Stomach (tissue), 9 donors: ENCODE data around the gene TSPAN14. TPM values are rescaled to one million over a fixed set of nuclear protein-coding genes. Genes with fewer than 3 reads are reported as not detected.

Experiments
- DNase-seq, 2 donors: peaks; one replicate each; pipeline versions ENCODE4 v3.0.0 to v3.0.0-alpha.2; 2013 to 2019
- H3K27ac ChIP-seq, 5 donors: fragments of 200-600 bp in 4 of 5; sonication (generic) in 4 of 5; one replicate each; pipeline ENCODE4 v1.5.1; 2013 to 2019; ENCODE audit warnings: mild to moderate bottlenecking in 1 of 5, moderate library complexity in 1 of 5
- H3K27me3 ChIP-seq, 3 donors: fragments of 200-600 bp; sonication (generic); one replicate each; pipeline ENCODE4 v1.5.1; 2017 to 2019; ENCODE audit warnings: mixed run types in 1 of 3
- H3K36me3 ChIP-seq, 4 donors: fragments of 200-600 bp; sonication (generic); 1 replicate in 3 of 4; 2 replicates in 1 of 4; pipeline ENCODE4 v1.5.1; 2016 to 2019
- H3K4me1 ChIP-seq, 4 donors: fragments of 200-600 bp; sonication (generic); one replicate each; pipeline ENCODE4 v1.5.1; 2016 to 2019
- H3K4me3 ChIP-seq, 4 donors: fragments of 200-600 bp; sonication (generic) in 3 of 4; one replicate each; pipeline ENCODE4 v1.5.1; 2016 to 2019; ENCODE audit warnings: mild to moderate bottlenecking in 1 of 4
- H3K9me3 ChIP-seq, 4 donors: fragments of 200-600 bp; sonication (generic); one replicate each; pipeline ENCODE4 v1.5.1; 2016 to 2019
- CTCF ChIP-seq, 7 experiments: fragments of 450-650 bp in 4 of 7; fragments of 200-600 bp in 3 of 7; sonication (generic) in 3 of 7; IDR thresholded peaks; one replicate each; pipeline ENCODE4 v1.5.1; 2016 to 2019; ENCODE audit warnings: antibody characterized with exemption in 7 of 7, control low read depth in 2 of 7, mild to moderate bottlenecking in 1 of 7
- EP300 ChIP-seq: sonication (generic); formaldehyde crosslinking; IDR thresholded peaks from one replicate; pipeline ENCODE4 v1.6.1; 2017; ENCODE audit warnings: antibody characterized with exemption
- POLR2A ChIP-seq, 4 donors: fragments of 450-650 bp; IDR thresholded peaks; one replicate each; pipeline ENCODE4 v1.6.1; 2016; ENCODE audit warnings: antibody characterized with exemption in 4 of 4, control low read depth in 2 of 4, mild to moderate bottlenecking in 1 of 4, moderate library complexity in 1 of 4
- POLR2AphosphoS5 ChIP-seq, 3 donors: sonication (generic); formaldehyde crosslinking; IDR thresholded peaks; one replicate each; pipeline ENCODE4 v1.6.1; 2016; ENCODE audit warnings: antibody characterized with exemption in 3 of 3
- WGBS, 5 donors: extraction: QIAGEN DNeasy Blood & Tissue Kit in 3 of 5; methylation state at CpG; one replicate each; pipeline versions ENCODE4 v1.1.5 to v1.1.7; 2013 to 2018; 5-methylcytosine and 5-hydroxymethylcytosine counted together
- intact Hi-C: fragments of 100-400 bp; cut with DNase I; formaldehyde crosslinking; loops from one replicate; pipeline ENCODE4 v1.15.1; 2023; ENCODE audit warnings: low total_unique reads
- polyA plus RNA-seq, 3 donors: library from polyadenylated mRNA; stranded (reverse); fragments of 200-250 nt; gene quantifications; one replicate each; pipeline ENCODE4 v1.2.3, GENCODE V29; 2013
- total RNA-seq, 5 donors: library from RNA; depleted of rRNA; stranded (reverse); fragments of >200 nt; gene quantifications; one replicate each; pipeline versions ENCODE4 v1.1.0 to v1.2.3, GENCODE V29; 2014 to 2016
- donor health status: healthy with polysubstance abuse.
- donor health status: Bipolar disorder and iron deficiency.
- donor health status: healthy.

Gene TSPAN14
- total and polyA plus RNA-seq, 8 donors: 7.0 to 82.6 (median 30.5) TPM

- no peaks in the 10 kb centered on the region for H3K27me3 ChIP-seq
- peak overlapping the region; percentile 77 to 91 (median 85) for H3K27ac ChIP-seq
- 20 to 26% (median 25%) methylated on average over 7 to 9 of the region's 9 CpGs for WGBS, 5 donors
- peak overlapping the region in 3 of 4 donors; percentile 12 to 38 (median 19) for H3K4me3 ChIP-seq
- no peaks in the 10 kb centered on the region for H3K36me3 ChIP-seq
- peaks cover 85 to 96% (median 93%) of the 10 kb centered on the region in 4 donors for H3K4me1 ChIP-seq
- peak; percentile 75 to 78 for DNase-seq
- no peaks in the 10 kb centered on the region for H3K9me3 ChIP-seq
- no peak for TF ChIP-seq EP300
- TF ChIP-seq POLR2AphosphoS5 (IDR thresholded peaks at IDR 0.05): peak in 1 of 3 donors; percentile 22
- intact Hi-C loops: no loop called here
Measured at GRCh38 chr10:80459047-80459865, 5.1 kb downstream of the TSPAN14 start.

GRCh38 chr10:80460399-80461207 lies 6.5 kb downstream of the TSPAN14 start:
- Histone ChIP-seq H3K36me3 (no peaks in the 10 kb centered on the region), H3K9me3 (no peaks in the 10 kb centered on the region), H3K27me3 (no peaks in the 10 kb centered on the region), H3K4me3 (peak overlapping the region in 1 of 4 donors; percentile 13), H3K4me1 (peaks cover 95 to 100% (median 100%) of the 10 kb centered on the region in 4 donors), H3K27ac (peak overlapping the region; percentile 80 to 91 (median 85))
- TF ChIP-seq POLR2A (IDR thresholded peaks at IDR 0.05) (no peak), POLR2AphosphoS5 (IDR thresholded peaks at IDR 0.05) (peak in 1 of 3 donors; percentile 78), CTCF (IDR thresholded peaks at IDR 0.05) (no peak)
- WGBS, 5 donors: 22 to 30% (median 25%) methylated on average over 6 of the region's 6 CpGs
- DNase-seq: peak; percentile 89 to 94
- intact Hi-C loops: no loop called here

- no peaks in the 10 kb centered on the region for H3K9me3 ChIP-seq
- TF ChIP-seq CTCF (IDR thresholded peaks at IDR 0.05) (no peak), EP300 (no peak), POLR2A (IDR thresholded peaks at IDR 0.05) (no peak), POLR2AphosphoS5 (IDR thresholded peaks at IDR 0.05) (no peak)
- 40 to 47% (median 43%) methylated on average over 8 of the region's 8 CpGs for WGBS, 5 donors
- no peaks in the 10 kb centered on the region for H3K36me3 ChIP-seq
- DNase-seq: no peak
- H3K4me1 ChIP-seq: peaks cover 95 to 100% (median 100%) of the 10 kb centered on the region in 4 donors
- peak overlapping the region in 1 of 4 donors; percentile 13 for H3K4me3 ChIP-seq
- no peaks in the 10 kb centered on the region for H3K27me3 ChIP-seq
- peak overlapping the region; percentile 80 to 91 (median 85) for H3K27ac ChIP-seq
- intact Hi-C loops: no loop called here
Measured at GRCh38 chr10:80461208-80462183, 7.4 kb downstream of the TSPAN14 start.

- peaks cover 94 to 100% (median 100%) of the 10 kb centered on the region in 4 donors for H3K4me1 ChIP-seq
- intact Hi-C loops: no loop called here
- peak overlapping the region in 1 of 4 donors; percentile 21 for H3K4me3 ChIP-seq
- H3K36me3 ChIP-seq: no peaks in the 10 kb centered on the region
- 53 to 63% (median 54%) methylated on average over 7 of the region's 7 CpGs for WGBS, 5 donors
- DNase-seq: peak in 1 of 2 donors; percentile 60
- H3K9me3 ChIP-seq: no peaks in the 10 kb centered on the region
- TF ChIP-seq POLR2AphosphoS5 (IDR thresholded peaks at IDR 0.05) (no peak), CTCF (IDR thresholded peaks at IDR 0.05) (no peak), EP300 (no peak), POLR2A (IDR thresholded peaks at IDR 0.05) (no peak)
- no peaks in the 10 kb centered on the region for H3K27me3 ChIP-seq
- peak overlapping the region; percentile 65 to 91 (median 85) for H3K27ac ChIP-seq
Measured at GRCh38 chr10:80462299-80462980, 8.3 kb downstream of the TSPAN14 start.
